Panc1 (cell line): ENCODE measurements around the gene COP1. TPM values are rescaled to one million over a fixed set of nuclear protein-coding genes. Genes with fewer than 3 reads are reported as not detected.

ENCODE experiments used
- ATAC-seq: fragments of 200-7000 bp; cut with Tn5 transposase; 2 replicates; pipeline ENCODE4 v1.9.1; 2020; ENCODE audit warnings: mild to moderate bottlenecking, moderate library complexity
- BruUV-seq: library from RNA; stranded (reverse); fragments of 400-500 nt; replicated peaks from 2 replicates; lab custom pipeline; 2021; lab: Mats Ljungman, UMichigan
- CTCF ChIA-PET: fragments of 300-600 bp; sonication (Branson Sonifier 250); formaldehyde crosslinking; loops from one replicate; lab custom pipeline; 2022; ENCODE audit warnings: antibody characterized with exemption; lab: Charles Lee
- POLR2A ChIA-PET: fragments of 300-600 bp; sonication (Branson Sonifier 250); formaldehyde crosslinking; loops from one replicate; lab custom pipeline; 2022; ENCODE audit warnings: antibody characterized with exemption; lab: Charles Lee
- DNase-seq: peaks from one replicate; pipeline ENCODE4 v3.0.0-alpha.2; 2010; ENCODE audit warnings: low read depth, low spot score
- H3K27ac ChIP-seq: 2 replicates; pipeline ENCODE4 v1.5.1; 2011; ENCODE audit warnings: mild to moderate bottlenecking, low read length, inconsistent platforms
- H3K27me3 ChIP-seq: fragments of 200-500 bp; sonication (Bioruptor generic); 2 replicates; pipeline ENCODE4 v1.6.0; 2014; ENCODE audit warnings: low read length, inconsistent platforms; ENCODE audit not compliant: control insufficient read depth, insufficient read depth
- H3K36me3 ChIP-seq: fragments of 200-500 bp; sonication (Bioruptor generic); 2 replicates; pipeline ENCODE4 v1.5.1; 2014; ENCODE audit warnings: inconsistent platforms, mild to moderate bottlenecking, low read length, moderate library complexity; ENCODE audit not compliant: control insufficient read depth, insufficient read depth
- H3K4me1 ChIP-seq: 2 replicates; pipeline ENCODE4 v1.5.1; 2011; ENCODE audit warnings: inconsistent platforms, mild to moderate bottlenecking, low read length, moderate library complexity; ENCODE audit not compliant: control insufficient read depth, insufficient read depth
- H3K4me3 ChIP-seq, 2 experiments: 2 replicates each; pipeline ENCODE4 v1.5.1; 2011 to 2012; ENCODE audit warnings: low read depth in 2 of 2, low read length in 2 of 2, mild to moderate bottlenecking in 2 of 2, inconsistent platforms in 1 of 2, moderate library complexity in 1 of 2
- H3K9me3 ChIP-seq: fragments of 200-500 bp; sonication (Bioruptor generic); 2 replicates; pipeline ENCODE4 v1.5.1; 2014; ENCODE audit warnings: low read depth, mild to moderate bottlenecking, inconsistent platforms, low read length, moderate library complexity; ENCODE audit not compliant: control insufficient read depth, insufficient read depth
- POLR2AphosphoS5 ChIP-seq: IDR thresholded peaks from 2 replicates; pipeline ENCODE4 v1.6.1; 2012; ENCODE audit warnings: mild to moderate bottlenecking, low read depth, low read length, moderate library complexity
- REST ChIP-seq, 2 experiments: IDR thresholded peaks; 2 replicates each; pipeline ENCODE4 v1.6.1; 2011 to 2012; ENCODE audit warnings: low read depth in 2 of 2, control low read depth in 1 of 2, low read length in 1 of 2, mild to moderate bottlenecking in 1 of 2, moderate library complexity in 1 of 2; ENCODE audit not compliant: insufficient read depth in 1 of 2
- SIN3A ChIP-seq: IDR thresholded peaks from 2 replicates; pipeline ENCODE4 v1.6.1; 2012; ENCODE audit warnings: low read depth, mild to moderate bottlenecking, low read length, moderate library complexity, borderline replicate concordance; ENCODE audit not compliant: insufficient read depth
- TCF7L2 ChIP-seq: IDR thresholded peaks from 2 replicates; pipeline ENCODE4 v1.6.1; 2011; ENCODE audit warnings: mild to moderate bottlenecking, low read depth, low read length, inconsistent platforms
- in situ Hi-C: cut with HindIII; loops from 2 replicates; pipeline ENCODE4 v1.10.0; 2016; ENCODE audit warnings: low sequenced_read_pairs, low pct_unique_long_range_greater_than_20kb
- intact Hi-C: fragments of 100-400 bp; cut with micrococcal nuclease; formaldehyde crosslinking; loops from one replicate; pipeline ENCODE4 v1.10.0; 2022; ENCODE audit not compliant: unreplicated experiment
- total RNA-seq: library from RNA; stranded (reverse); gene quantifications from one replicate; pipeline ENCODE4 v1.2.1, GENCODE V29; 2021; ENCODE audit not compliant: unreplicated experiment
- TF ChIP-seq, protein P1 (sequence below): fragments of 450-650 bp; IDR thresholded peaks from 2 replicates; pipeline ENCODE4 v1.5.1; 2017; ENCODE audit warnings: mild to moderate bottlenecking

Gene COP1
- total RNA-seq, 1 experiment from 2014 or later: 36.5 TPM

DNA sequence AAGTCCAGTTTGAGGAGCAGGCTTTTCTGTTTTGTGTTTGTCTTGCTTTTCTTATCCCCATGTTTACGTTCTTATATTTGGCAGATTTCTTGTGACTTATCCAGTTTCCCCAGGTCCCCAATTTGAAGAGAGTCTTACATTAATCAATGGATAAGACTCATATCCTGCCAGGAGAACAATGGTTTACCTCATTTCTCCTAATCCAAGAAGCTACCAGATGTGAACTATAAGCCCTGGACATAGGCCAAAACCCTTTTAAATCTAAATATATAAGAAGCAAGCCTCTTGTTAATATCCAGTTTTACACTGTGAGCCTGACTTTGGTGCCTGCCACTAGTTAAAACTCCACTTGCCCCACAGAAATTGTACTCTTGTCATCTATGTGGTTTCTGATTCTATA is 15.1 kb upstream of the COP1 start:
- TF ChIP-seq REST (IDR thresholded peaks at IDR 0.05; ENCODE audit: insufficient read depth in 1 of 2, low read depth in 2 of 2, low read length in 1 of 2) (no peak), TCF7L2 (no peak), POLR2AphosphoS5 (no peak), SIN3A (no peak)
- TF ChIP-seq, protein P1, sequence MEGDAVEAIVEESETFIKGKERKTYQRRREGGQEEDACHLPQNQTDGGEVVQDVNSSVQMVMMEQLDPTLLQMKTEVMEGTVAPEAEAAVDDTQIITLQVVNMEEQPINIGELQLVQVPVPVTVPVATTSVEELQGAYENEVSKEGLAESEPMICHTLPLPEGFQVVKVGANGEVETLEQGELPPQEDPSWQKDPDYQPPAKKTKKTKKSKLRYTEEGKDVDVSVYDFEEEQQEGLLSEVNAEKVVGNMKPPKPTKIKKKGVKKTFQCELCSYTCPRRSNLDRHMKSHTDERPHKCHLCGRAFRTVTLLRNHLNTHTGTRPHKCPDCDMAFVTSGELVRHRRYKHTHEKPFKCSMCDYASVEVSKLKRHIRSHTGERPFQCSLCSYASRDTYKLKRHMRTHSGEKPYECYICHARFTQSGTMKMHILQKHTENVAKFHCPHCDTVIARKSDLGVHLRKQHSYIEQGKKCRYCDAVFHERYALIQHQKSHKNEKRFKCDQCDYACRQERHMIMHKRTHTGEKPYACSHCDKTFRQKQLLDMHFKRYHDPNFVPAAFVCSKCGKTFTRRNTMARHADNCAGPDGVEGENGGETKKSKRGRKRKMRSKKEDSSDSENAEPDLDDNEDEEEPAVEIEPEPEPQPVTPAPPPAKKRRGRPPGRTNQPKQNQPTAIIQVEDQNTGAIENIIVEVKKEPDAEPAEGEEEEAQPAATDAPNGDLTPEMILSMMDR: no peak
- Histone ChIP-seq H3K4me1 (no peaks in the 10 kb centered on the region), H3K4me3 (no peak overlapping the region), H3K27ac (no peak overlapping the region), H3K36me3 (no peaks in the 10 kb centered on the region), H3K9me3 (no peaks in the 10 kb centered on the region), H3K27me3 (no peaks in the 10 kb centered on the region)
- no TSS peak for BruUV-seq
- DNase-seq: no peak
- in situ Hi-C loops: no loop called here
- intact Hi-C loops: no loop called here
- no peak for ATAC-seq
- ChIA-PET CTCF (no interaction called here), POLR2A (no interaction called here)

- Histone ChIP-seq H3K9me3 (no peaks in the 10 kb centered on the region), H3K27me3 (no peaks in the 10 kb centered on the region), H3K4me1 (no peaks in the 10 kb centered on the region), H3K27ac (no peak overlapping the region), H3K36me3 (no peaks in the 10 kb centered on the region), H3K4me3 (no peak overlapping the region)
- no peak for DNase-seq
- intact Hi-C loops (no loop called here), in situ Hi-C loops (no loop called here)
- ChIA-PET CTCF (no interaction called here), POLR2A (no interaction called here)
- no peak for ATAC-seq
- no peak for TF ChIP-seq POLR2AphosphoS5
- no peak for TF ChIP-seq REST (IDR thresholded peaks at IDR 0.05; ENCODE audit: insufficient read depth in 1 of 2, low read depth in 2 of 2, low read length in 1 of 2)
- no peak for TF ChIP-seq SIN3A
- TF ChIP-seq TCF7L2: no peak
- TF ChIP-seq, protein P1: no peak
- BruUV-seq: no TSS peak
These were observed 13.1 kb upstream of the COP1 start for GRCh38 chr1:176220100-176220689.
